Esophagus squamous epithelium (tissue), 5 donors: Measurements from ENCODE around the gene MCTP2. TPM values are rescaled to one million over a fixed set of nuclear protein-coding genes. Genes with fewer than 3 reads are reported as not detected.

Source experiments
- DNase-seq: peaks from one replicate; lab custom pipeline; 2025; lab: John Stamatoyannopoulos, UW
- H3K27ac ChIP-seq, 4 donors: fragments of 200-600 bp; sonication (generic); one replicate each; pipeline ENCODE4 v1.5.1; 2016 to 2019; ENCODE audit warnings: mild to moderate bottlenecking in 1 of 4
- H3K27me3 ChIP-seq, 4 donors: fragments of 200-600 bp; sonication (generic); 1 replicate in 3 of 4; 2 replicates in 1 of 4; pipeline versions ENCODE4 v1.5.1 to v1.6.0; 2017 to 2021; ENCODE audit warnings: antibody characterized with exemption in 1 of 4
- H3K36me3 ChIP-seq, 3 donors: fragments of 200-600 bp; sonication (generic); one replicate each; pipeline ENCODE4 v1.5.1; 2016 to 2019
- H3K4me1 ChIP-seq, 3 donors: fragments of 200-600 bp; sonication (generic); one replicate each; pipeline ENCODE4 v1.5.1; 2017 to 2019
- H3K4me3 ChIP-seq, 4 donors: fragments of 200-600 bp; sonication (generic); 1 replicate in 3 of 4; 2 replicates in 1 of 4; pipeline ENCODE4 v1.5.1; 2016 to 2019; ENCODE audit warnings: mild to moderate bottlenecking in 2 of 4, moderate library complexity in 1 of 4
- H3K9me3 ChIP-seq, 3 donors: fragments of 200-600 bp; sonication (generic); one replicate each; pipeline ENCODE4 v1.5.1; 2016 to 2019
- POLR2A ChIP-seq, 4 donors: fragments of 450-650 bp; IDR thresholded peaks; one replicate each; pipeline ENCODE4 v1.6.1; 2017; ENCODE audit warnings: antibody characterized with exemption in 4 of 4, mild to moderate bottlenecking in 4 of 4, moderate library complexity in 3 of 4
- WGBS, 2 donors: methylation state at CpG; one replicate each; pipeline ENCODE4 v1.1.5; 2018; 5-methylcytosine and 5-hydroxymethylcytosine counted together
- intact Hi-C: fragments of 100-400 bp; cut with DNase I; formaldehyde crosslinking; loops from one replicate; pipeline ENCODE4 v1.15.0; 2022
- total RNA-seq, 4 donors: library from RNA; depleted of rRNA; stranded (reverse); fragments of >200 nt; gene quantifications; one replicate each; pipeline ENCODE4 v1.1.0, GENCODE V29; 2016
- TF ChIP-seq, protein P1 (sequence below), 6 experiments: fragments of 450-650 bp in 4 of 6; fragments of 200-600 bp in 2 of 6; sonication (generic) in 2 of 6; IDR thresholded peaks; one replicate each; pipeline ENCODE4 v1.5.1; 2016 to 2019; ENCODE audit warnings: antibody characterized with exemption in 6 of 6, mild to moderate bottlenecking in 4 of 6, moderate library complexity in 4 of 6
- donor health status: DM: yes; HTN: yes; CAD: no.

The MCTP2 gene
- total RNA-seq, 4 donors from 2014 or later = 11.2 to 29.9 (median 15.6) TPM

DNA sequence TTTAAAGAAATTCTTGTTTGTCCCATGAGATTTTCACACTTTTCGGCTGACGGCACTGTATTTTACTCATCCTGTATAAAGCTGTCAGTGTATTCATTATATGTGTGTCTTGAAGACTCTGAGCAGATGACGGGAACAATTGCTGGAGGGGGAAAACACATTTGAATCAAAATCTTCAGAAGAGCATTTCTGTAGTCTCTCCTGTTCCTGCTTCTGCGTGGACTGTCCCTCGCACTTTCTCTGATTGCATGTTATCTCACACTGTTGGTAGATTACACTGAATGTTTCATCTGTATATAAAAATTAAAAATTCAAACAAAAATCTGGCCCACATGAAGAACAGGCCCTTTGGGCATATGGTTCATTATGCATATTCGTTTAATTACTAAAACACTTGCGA is 184.9 kb downstream of the MCTP2 start:
- intact Hi-C loops = no loop called here
- Histone ChIP-seq H3K4me1 (peaks cover 0 to 18% (median 0%) of the 10 kb centered on the region in 3 donors), H3K27me3 (no peaks in the 10 kb centered on the region), H3K27ac (no peak overlapping the region), H3K9me3 (no peaks in the 10 kb centered on the region), H3K36me3 (peaks cover 0 to 9% (median 0%) of the 10 kb centered on the region in 3 donors), H3K4me3 (no peak overlapping the region)
- DNase-seq = no peak
- WGBS, 2 donors = 91 to 93% methylated on average over 7 of the region's 7 CpGs
- TF ChIP-seq, protein P1, sequence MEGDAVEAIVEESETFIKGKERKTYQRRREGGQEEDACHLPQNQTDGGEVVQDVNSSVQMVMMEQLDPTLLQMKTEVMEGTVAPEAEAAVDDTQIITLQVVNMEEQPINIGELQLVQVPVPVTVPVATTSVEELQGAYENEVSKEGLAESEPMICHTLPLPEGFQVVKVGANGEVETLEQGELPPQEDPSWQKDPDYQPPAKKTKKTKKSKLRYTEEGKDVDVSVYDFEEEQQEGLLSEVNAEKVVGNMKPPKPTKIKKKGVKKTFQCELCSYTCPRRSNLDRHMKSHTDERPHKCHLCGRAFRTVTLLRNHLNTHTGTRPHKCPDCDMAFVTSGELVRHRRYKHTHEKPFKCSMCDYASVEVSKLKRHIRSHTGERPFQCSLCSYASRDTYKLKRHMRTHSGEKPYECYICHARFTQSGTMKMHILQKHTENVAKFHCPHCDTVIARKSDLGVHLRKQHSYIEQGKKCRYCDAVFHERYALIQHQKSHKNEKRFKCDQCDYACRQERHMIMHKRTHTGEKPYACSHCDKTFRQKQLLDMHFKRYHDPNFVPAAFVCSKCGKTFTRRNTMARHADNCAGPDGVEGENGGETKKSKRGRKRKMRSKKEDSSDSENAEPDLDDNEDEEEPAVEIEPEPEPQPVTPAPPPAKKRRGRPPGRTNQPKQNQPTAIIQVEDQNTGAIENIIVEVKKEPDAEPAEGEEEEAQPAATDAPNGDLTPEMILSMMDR (IDR thresholded peaks at IDR 0.05) = no peak
- no peak for TF ChIP-seq POLR2A (IDR thresholded peaks at IDR 0.05)

GRCh38 chr15:94416820-94417219 is 185.5 kb downstream of the MCTP2 start:
- TF ChIP-seq, protein P1 (IDR thresholded peaks at IDR 0.05) = no peak
- TF ChIP-seq POLR2A (IDR thresholded peaks at IDR 0.05) = no peak
- intact Hi-C loops = no loop called here
- peaks cover 0 to 18% (median 0%) of the 10 kb centered on the region in 3 donors for H3K4me1 ChIP-seq

GRCh38 chr15:94417501-94418293 is 186.3 kb downstream of the MCTP2 start:
- 71 to 86% methylated on average over 12 of the region's 12 CpGs for WGBS, 2 donors
- Histone ChIP-seq H3K36me3 (peaks cover 0 to 9% (median 0%) of the 10 kb centered on the region in 3 donors), H3K4me1 (peaks cover 0 to 18% (median 0%) of the 10 kb centered on the region in 3 donors), H3K9me3 (no peaks in the 10 kb centered on the region), H3K4me3 (no peak overlapping the region), H3K27me3 (no peaks in the 10 kb centered on the region), H3K27ac (no peak overlapping the region)
- no peak for DNase-seq
- intact Hi-C loops = no loop called here
- TF ChIP-seq, protein P1 (IDR thresholded peaks at IDR 0.05) = no peak
- TF ChIP-seq POLR2A (IDR thresholded peaks at IDR 0.05) = no peak

More at GRCh38 chr15:94416820-94417219, 185.5 kb downstream of the MCTP2 start:
- Histone ChIP-seq H3K36me3 (peaks cover 0 to 9% (median 0%) of the 10 kb centered on the region in 3 donors), H3K4me3 (no peak overlapping the region), H3K9me3 (no peaks in the 10 kb centered on the region), H3K27me3 (no peaks in the 10 kb centered on the region), H3K27ac (no peak overlapping the region)
- DNase-seq = no peak
- WGBS, 2 donors = 69 to 89% methylated on average over 3 of the region's 3 CpGs

DNA sequence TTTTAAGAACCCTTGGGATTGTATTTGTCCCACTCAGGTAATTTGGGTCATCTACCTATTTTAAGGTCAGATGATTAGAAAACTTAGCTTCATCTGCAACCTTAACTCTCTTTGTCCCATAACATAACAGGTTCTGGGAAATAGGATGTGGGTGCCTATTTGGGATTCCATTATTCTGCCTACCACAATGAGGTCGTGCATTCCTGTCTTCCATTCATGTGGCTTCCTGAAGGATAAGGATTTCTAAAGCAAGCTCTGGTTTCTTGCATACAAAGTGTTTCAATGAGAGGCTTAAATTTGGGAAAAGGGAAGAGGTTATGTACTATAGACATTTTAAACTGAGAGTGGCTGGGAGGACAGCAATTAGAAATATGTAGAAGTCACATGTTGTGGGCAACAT is 190.3 kb downstream of the MCTP2 start:
- no peak for TF ChIP-seq POLR2A (IDR thresholded peaks at IDR 0.05)
- TF ChIP-seq, protein P1 (IDR thresholded peaks at IDR 0.05) = no peak
- Histone ChIP-seq H3K27me3 (no peaks in the 10 kb centered on the region), H3K4me3 (no peak overlapping the region), H3K4me1 (no peaks in the 10 kb centered on the region), H3K36me3 (no peaks in the 10 kb centered on the region), H3K27ac (no peak overlapping the region), H3K9me3 (no peaks in the 10 kb centered on the region)
- WGBS, 2 donors = 50 to 87% methylated on average over 1 of the region's 1 CpG
- intact Hi-C loops = no loop called here
- DNase-seq = no peak

GRCh38 chr15:94432279-94432678 is 200.9 kb downstream of the MCTP2 start:
- peaks cover 0 to 2% (median 0%) of the 10 kb centered on the region in 3 donors for H3K36me3 ChIP-seq
- DNase-seq = no peak
- 85 to 91% methylated on average over 1 of the region's 1 CpG for WGBS, 2 donors
- H3K27ac ChIP-seq = no peak overlapping the region
- no peaks in the 10 kb centered on the region for H3K27me3 ChIP-seq
- no peaks in the 10 kb centered on the region for H3K9me3 ChIP-seq
- peaks cover 0 to 5% (median 0%) of the 10 kb centered on the region in 3 donors for H3K4me1 ChIP-seq
- TF ChIP-seq, protein P1 (IDR thresholded peaks at IDR 0.05) = no peak
- TF ChIP-seq POLR2A (IDR thresholded peaks at IDR 0.05) = no peak
- H3K4me3 ChIP-seq = no peak overlapping the region
- intact Hi-C loops = no loop called here
